Left colon (tissue), 2 donors: ENCODE results near the gene TLR6. TPM values are rescaled to one million over a fixed set of nuclear protein-coding genes. Genes with fewer than 3 reads are reported as not detected.

Source experiments
- ATAC-seq: fragments of 200-7000 bp; cut with Tn5 transposase; one replicate; pipeline ENCODE4 v1.9.1; 2020; ENCODE audit warnings: mild to moderate bottlenecking, moderate library complexity
- DNase-seq, 2 donors: peaks; one replicate each; pipeline ENCODE4 v3.0.0-alpha.2; 2020
- intact Hi-C, 2 donors: fragments of 100-400 bp; cut with DNase I in 1 of 2; cut with micrococcal nuclease in 1 of 2; formaldehyde crosslinking; loops; one replicate each; pipeline versions ENCODE4 v1.11.2 to v1.14.0; 2022; cut with DNase I, micrococcal nuclease
- total RNA-seq, 2 donors: library from RNA; stranded (reverse); fragmentation: NEBNext Ultra II Directional; extraction: Animal tissue kit (Norgen Biotek cat#: 25700); gene quantifications; one replicate each; pipeline ENCODE4 v1.2.1, GENCODE V29; 2021
- donor health status: DM: no; HTN: no; CAD: no.
- donor health status: DM: yes; HTN: yes; CAD: no.

TLR6 gene
- total RNA-seq, 2 donors from 2014 or later: 1.4 to 2.7 TPM

GRCh38 chr4:38871593-38871992 is 15.0 kb upstream of the TLR6 start:
- DNase-seq (no peak), ATAC-seq (no peak)
- intact Hi-C loops: no loop called here

GRCh38 chr4:38870098-38870808 is 13.6 kb upstream of the TLR6 start:
- no peak for DNase-seq
- intact Hi-C loops: no loop called here

GRCh38 chr4:38869511-38869910 is 12.9 kb upstream of the TLR6 start:
- DNase-seq: no peak
- intact Hi-C loops: no loop called here
- ATAC-seq: no peak

More at GRCh38 chr4:38870098-38870808, 13.6 kb upstream of the TLR6 start:
- ATAC-seq: no peak

- intact Hi-C loops: no loop called here
- peak; percentile 61 to 63 for DNase-seq
- ATAC-seq: peak; percentile 50
These were observed 11.7 kb upstream of the TLR6 start for GRCh38 chr4:38868059-38868960.

GRCh38 chr4:38867478-38868058 is 11.0 kb upstream of the TLR6 start, which contains the start of gene FAM114A1:
FAM114A1 (plus strand) TSS chr4:38867806; CDS start chr4:38878079, 10,273 bp downstream.
- DNase-seq: peak; percentile 85 to 88
- peak; percentile 86 for ATAC-seq
- intact Hi-C loops: no loop called here

GRCh38 chr4:38866973-38867477 is 10.4 kb upstream of the TLR6 start:
- intact Hi-C loops: no loop called here
- no peak for ATAC-seq
- DNase-seq: no peak

GRCh38 chr4:38865445-38865844 is 8.8 kb upstream of the TLR6 start:
- ATAC-seq (peak; percentile 65), DNase-seq (peak; percentile 49 to 68)
- intact Hi-C loops: no loop called here

GRCh38 chr4:38861791-38862190 is 5.2 kb upstream of the TLR6 start:
- intact Hi-C loops: no loop called here
- ATAC-seq (no peak), DNase-seq (no peak)

- peak; percentile 41 to 60 for DNase-seq
- intact Hi-C loops: no loop called here
- no peak for ATAC-seq
These were observed 4.3 kb upstream of the TLR6 start for GRCh38 chr4:38860788-38861424.

- DNase-seq: no peak
- ATAC-seq: no peak
- intact Hi-C loops: loop anchor here in 1 of 2 donors (5.0 kb wide), 1 partner anchor 102 kb away; no protein-coding TSS in a partner anchor
These were observed 2.9 kb upstream of the TLR6 start for GRCh38 chr4:38859501-38859900.

GRCh38 chr4:38858097-38858420 is 1.4 kb upstream of the TLR6 start:
- DNase-seq (no peak), ATAC-seq (no peak)
- intact Hi-C loops: loop anchor here in 1 of 2 donors (5.0 kb wide), 1 partner anchor 101 kb away; no protein-coding TSS in a partner anchor

GRCh38 chr4:38857354-38858096 is 908 bp upstream of the TLR6 start:
- intact Hi-C loops: loop anchor here in 1 of 2 donors (5.0 kb wide), 1 partner anchor 100 kb away; no protein-coding TSS in a partner anchor
- ATAC-seq (peak; percentile 74), DNase-seq (no peak)

- ATAC-seq: peak; percentile 66
- intact Hi-C loops: loop anchor here in 1 of 2 donors (5.0 kb wide), 1 partner anchor 99 kb away; no protein-coding TSS in a partner anchor
These were observed 571 bp downstream of the TLR6 start for GRCh38 chr4:38856046-38856445.

GRCh38 chr4:38855466-38855865 is 1.2 kb downstream of the TLR6 start:
- ATAC-seq (no peak), DNase-seq (no peak)
- intact Hi-C loops: loop anchor here in 1 of 2 donors (5.0 kb wide), 1 partner anchor 98 kb away; no protein-coding TSS in a partner anchor

More at GRCh38 chr4:38856046-38856445, 571 bp downstream of the TLR6 start:
- peak in 1 of 2 donors; percentile 35 for DNase-seq

GRCh38 chr4:38846015-38846414 is 10.6 kb downstream of the TLR6 start:
- DNase-seq: no peak
- intact Hi-C loops: no loop called here
- ATAC-seq: no peak

GRCh38 chr4:38842994-38843393 is 13.6 kb downstream of the TLR6 start:
- intact Hi-C loops: no loop called here
- DNase-seq (no peak), ATAC-seq (no peak)

- DNase-seq (no peak), ATAC-seq (no peak)
- intact Hi-C loops: no loop called here
These were observed 18.8 kb downstream of the TLR6 start for GRCh38 chr4:38837849-38838248.

- no peak for ATAC-seq
- intact Hi-C loops: no loop called here
- no peak for DNase-seq
These were observed 19.3 kb downstream of the TLR6 start for GRCh38 chr4:38837334-38837733.
